CD4-positive, alpha-beta memory T cell (primary cell): ENCODE measurements around the gene AVL9. TPM values are rescaled to one million over a fixed set of nuclear protein-coding genes. Genes with fewer than 3 reads are reported as not detected.

Experiments
- CTCF ChIA-PET: fragments of 350-600 bp; sonication (Branson Sonifier 250); formaldehyde crosslinking; loops from one replicate; lab custom pipeline; 2021; ENCODE audit warnings: inconsistent platforms; ENCODE audit not compliant: partially characterized antibody; lab: Charles Lee
- POLR2A ChIA-PET: fragments of 350-600 bp; sonication (Branson Sonifier 250); formaldehyde crosslinking; loops from one replicate; lab custom pipeline; 2021; ENCODE audit not compliant: partially characterized antibody; lab: Charles Lee
- DNase-seq, 5 donors: peaks; one replicate each; pipeline versions ENCODE4 v3.0.0 to v3.0.0-alpha.2; 2020 to 2022; ENCODE audit warnings: mixed read lengths in 1 of 5
- H3K27ac ChIP-seq: one replicate; pipeline ENCODE4 v1.7.0; 2013; ENCODE audit warnings: low read depth, low read length
- H3K27me3 ChIP-seq: 2 replicates; pipeline ENCODE4 v1.7.0; 2013; ENCODE audit warnings: mild to moderate bottlenecking, low read length, moderate library complexity; ENCODE audit not compliant: insufficient read depth
- H3K36me3 ChIP-seq: 2 replicates; pipeline ENCODE4 v1.7.0; 2013; ENCODE audit warnings: mild to moderate bottlenecking, low read length, moderate library complexity; ENCODE audit not compliant: insufficient read depth
- H3K4me1 ChIP-seq: 2 replicates; pipeline ENCODE4 v1.7.0; 2013; ENCODE audit warnings: mild to moderate bottlenecking, low read length, moderate library complexity; ENCODE audit not compliant: insufficient read depth
- H3K4me3 ChIP-seq, 2 donors: one replicate each; pipeline ENCODE4 v1.7.0; 2013; ENCODE audit warnings: low read length in 2 of 2, mild to moderate bottlenecking in 1 of 2
- H3K9me3 ChIP-seq, 2 donors: one replicate each; pipeline ENCODE4 v1.7.0; 2013; ENCODE audit warnings: low read length in 2 of 2, control low read depth in 1 of 2; ENCODE audit not compliant: control insufficient read depth in 1 of 2
- H3K27ac Mint-ChIP-seq, 7 donors: one replicate each; pipeline ENCODE4 v1.8.0; 2020 to 2021; ENCODE audit warnings: mixed read lengths in 7 of 7, mild to moderate bottlenecking in 6 of 7, inconsistent platforms in 3 of 7, moderate library complexity in 3 of 7
- H3K27me3 Mint-ChIP-seq, 2 donors: one replicate each; pipeline ENCODE4 v1.8.0; 2020 to 2021; ENCODE audit warnings: mixed read lengths in 2 of 2
- H3K36me3 Mint-ChIP-seq, 2 donors: one replicate each; pipeline ENCODE4 v1.8.0; 2020 to 2021; ENCODE audit warnings: mixed read lengths in 2 of 2, inconsistent platforms in 1 of 2, mild to moderate bottlenecking in 1 of 2
- H3K4me1 Mint-ChIP-seq, 4 donors: one replicate each; pipeline ENCODE4 v1.8.0; 2020 to 2021; ENCODE audit warnings: mixed read lengths in 4 of 4, mild to moderate bottlenecking in 1 of 4
- H3K4me3 Mint-ChIP-seq, 8 donors: one replicate each; pipeline ENCODE4 v1.8.0; 2020 to 2021; ENCODE audit warnings: mixed read lengths in 8 of 8, mild to moderate bottlenecking in 7 of 8, moderate library complexity in 6 of 8, inconsistent platforms in 3 of 8
- H3K9me3 Mint-ChIP-seq, 8 donors: one replicate each; pipeline ENCODE4 v1.8.0; 2020 to 2021; ENCODE audit warnings: mixed read lengths in 8 of 8, mild to moderate bottlenecking in 5 of 8, inconsistent platforms in 3 of 8, moderate library complexity in 1 of 8
- intact Hi-C: fragments of 100-400 bp; cut with micrococcal nuclease; formaldehyde crosslinking; loops from one replicate; pipeline ENCODE4 v1.15.1; 2023
- polyA plus RNA-seq, 2 donors: library from polyadenylated mRNA; unstranded; fragments of 300-500 nt; fragmentation: Illumina TruSeq; gene quantifications; one replicate each; pipeline ENCODE4 v1.2.3, GENCODE V29; 2021
- total RNA-seq, 2 experiments: library from RNA; stranded (reverse); gene quantifications; one replicate each; pipeline ENCODE4 v1.2.3, GENCODE V29; 2021

The AVL9 gene
- total and polyA plus RNA-seq, 4 experiments from 2014 or later = 9.0 to 40.6 (median 26.4) TPM

DNA sequence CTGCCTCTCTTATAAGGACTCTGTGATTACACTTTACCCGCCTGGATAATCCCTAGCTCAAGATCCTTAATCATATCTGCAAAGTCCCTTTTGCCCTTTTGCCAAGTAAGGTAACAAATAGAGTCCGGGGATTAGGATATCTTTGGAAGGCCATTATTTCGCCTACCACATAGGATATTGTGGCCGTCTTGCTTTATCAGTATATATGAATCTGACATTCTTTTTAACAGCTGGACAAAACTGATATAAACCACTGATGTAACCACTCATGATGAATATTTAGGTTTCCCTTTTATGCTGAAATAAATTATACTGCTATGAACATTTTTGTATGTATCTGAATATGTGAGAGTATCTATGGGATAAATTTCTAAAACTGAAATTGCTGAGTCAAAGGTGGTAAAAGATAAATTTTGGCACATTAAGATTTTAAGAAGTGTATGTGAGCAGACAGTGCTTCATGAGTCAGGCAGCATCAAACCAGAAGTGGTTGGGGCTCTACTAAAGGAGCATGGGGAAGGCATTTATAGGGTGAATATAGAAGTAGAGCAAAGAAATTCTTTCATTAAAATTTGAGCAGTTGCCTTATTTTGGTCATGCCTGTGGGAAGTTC, 44.7 kb downstream of the AVL9 start:
- Mint-ChIP-seq H3K27ac (peak overlapping the region in 5 of 7 donors; percentile 20 to 58 (median 48)), H3K9me3 (no peaks in the 10 kb centered on the region), H3K4me1 (peaks cover 19 to 52% (median 26%) of the 10 kb centered on the region in 4 donors), H3K36me3 (peaks cover 18 to 25% of the 10 kb centered on the region in 2 donors), H3K27me3 (no peaks in the 10 kb centered on the region), H3K4me3 (no peak overlapping the region)
- H3K4me3 ChIP-seq = no peak overlapping the region
- H3K27ac ChIP-seq = no peak overlapping the region
- intact Hi-C loops = no loop called here
- ChIA-PET POLR2A (no interaction called here), CTCF (no interaction called here)
- H3K36me3 ChIP-seq = peaks cover 16% of the 10 kb centered on the region
- DNase-seq = no peak
- no peaks in the 10 kb centered on the region for H3K4me1 ChIP-seq
- H3K27me3 ChIP-seq = no peaks in the 10 kb centered on the region
- H3K9me3 ChIP-seq = no peaks in the 10 kb centered on the region

DNA sequence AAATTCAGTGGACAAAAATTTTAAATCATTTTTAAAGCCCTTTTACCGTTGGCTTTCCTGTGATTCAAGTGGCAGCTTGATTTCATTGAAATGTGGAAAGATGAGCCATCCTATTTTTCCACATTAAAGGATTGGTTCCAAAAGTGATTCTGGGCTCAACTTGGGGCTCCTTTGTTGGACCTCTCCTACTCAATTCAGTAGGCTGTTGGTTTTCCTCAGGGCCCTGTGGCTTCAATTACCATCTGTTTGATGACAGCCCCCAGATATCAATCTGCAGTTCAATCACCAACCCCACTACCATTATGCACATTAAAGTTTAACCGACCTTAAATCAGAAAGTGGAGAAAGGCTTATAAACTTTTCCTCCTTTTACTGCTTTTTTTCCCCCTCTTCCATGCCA, 47.3 kb downstream of the AVL9 start:
- no peaks in the 10 kb centered on the region for H3K27me3 ChIP-seq
- H3K4me3 ChIP-seq = no peak overlapping the region
- Mint-ChIP-seq H3K36me3 (peaks cover 35 to 38% of the 10 kb centered on the region in 2 donors), H3K4me1 (peaks cover 11 to 36% (median 17%) of the 10 kb centered on the region in 4 donors), H3K9me3 (no peaks in the 10 kb centered on the region), H3K27ac (peak overlapping the region in 1 of 7 donors; percentile 43), H3K4me3 (no peak overlapping the region), H3K27me3 (no peaks in the 10 kb centered on the region)
- DNase-seq = no peak
- H3K4me1 ChIP-seq = no peaks in the 10 kb centered on the region
- no peak overlapping the region for H3K27ac ChIP-seq
- CTCF ChIA-PET = no interaction called here
- no peaks in the 10 kb centered on the region for H3K9me3 ChIP-seq
- intact Hi-C loops = no loop called here
- POLR2A ChIA-PET = interaction anchor here (0.6 kb wide), 1 partner anchor 521 kb away, joined by 3 read pairs; no protein-coding TSS in a partner anchor
- H3K36me3 ChIP-seq = peaks cover 16% of the 10 kb centered on the region

- Histone ChIP-seq H3K4me1 (no peaks in the 10 kb centered on the region), H3K9me3 (no peaks in the 10 kb centered on the region), H3K27me3 (no peaks in the 10 kb centered on the region), H3K4me3 (no peak overlapping the region), H3K36me3 (peaks cover 20% of the 10 kb centered on the region), H3K27ac (no peak overlapping the region)
- peaks cover 7 to 18% (median 12%) of the 10 kb centered on the region in 4 donors for H3K4me1 Mint-ChIP-seq
- H3K27me3 Mint-ChIP-seq = no peaks in the 10 kb centered on the region
- no peak for DNase-seq
- H3K4me3 Mint-ChIP-seq = no peak overlapping the region
- H3K9me3 Mint-ChIP-seq = no peaks in the 10 kb centered on the region
- H3K27ac Mint-ChIP-seq = peak overlapping the region in 1 of 7 donors; percentile 41
- H3K36me3 Mint-ChIP-seq = peaks cover 41 to 56% of the 10 kb centered on the region in 2 donors
- CTCF ChIA-PET = no interaction called here
- intact Hi-C loops = no loop called here
- POLR2A ChIA-PET = no interaction called here
Observed at GRCh38 chr7:32559480-32559879, 64.2 kb downstream of the AVL9 start.

GRCh38 chr7:32560075-32560474, 64.8 kb downstream of the AVL9 start:
- H3K9me3 Mint-ChIP-seq = no peaks in the 10 kb centered on the region
- ChIA-PET POLR2A (interaction anchor here (0.7 kb wide), 1 partner anchor 69 kb away, joined by 3 read pairs; no protein-coding TSS in a partner anchor), CTCF (no interaction called here)
- H3K4me1 Mint-ChIP-seq = peaks cover 7 to 18% (median 12%) of the 10 kb centered on the region in 4 donors
- H3K4me1 ChIP-seq = no peaks in the 10 kb centered on the region
- H3K36me3 Mint-ChIP-seq = peaks cover 36 to 57% of the 10 kb centered on the region in 2 donors
- peaks cover 18% of the 10 kb centered on the region for H3K36me3 ChIP-seq
- H3K4me3 ChIP-seq = no peak overlapping the region
- H3K27ac ChIP-seq = no peak overlapping the region
- H3K27ac Mint-ChIP-seq = peak overlapping the region in 3 of 7 donors; percentile 48 to 76 (median 68)
- DNase-seq = no peak
- H3K27me3 ChIP-seq = no peaks in the 10 kb centered on the region
- H3K27me3 Mint-ChIP-seq = no peaks in the 10 kb centered on the region
- intact Hi-C loops = no loop called here
- H3K4me3 Mint-ChIP-seq = no peak overlapping the region
- H3K9me3 ChIP-seq = no peaks in the 10 kb centered on the region

- peaks cover 36 to 53% of the 10 kb centered on the region in 2 donors for H3K36me3 Mint-ChIP-seq
- H3K4me1 ChIP-seq = no peaks in the 10 kb centered on the region
- POLR2A ChIA-PET = no interaction called here
- no peaks in the 10 kb centered on the region for H3K9me3 Mint-ChIP-seq
- H3K36me3 ChIP-seq = peaks cover 13% of the 10 kb centered on the region
- no peak overlapping the region for H3K4me3 Mint-ChIP-seq
- H3K27ac Mint-ChIP-seq = peak overlapping the region in 5 of 7 donors; percentile 24 to 62 (median 53)
- H3K27ac ChIP-seq = no peak overlapping the region
- CTCF ChIA-PET = no interaction called here
- H3K4me1 Mint-ChIP-seq = peaks cover 7 to 18% (median 12%) of the 10 kb centered on the region in 4 donors
- H3K27me3 Mint-ChIP-seq = no peaks in the 10 kb centered on the region
- H3K27me3 ChIP-seq = no peaks in the 10 kb centered on the region
- DNase-seq = no peak
- H3K4me3 ChIP-seq = no peak overlapping the region
- no peaks in the 10 kb centered on the region for H3K9me3 ChIP-seq
- intact Hi-C loops = no loop called here
Observed at GRCh38 chr7:32561613-32562012, 66.3 kb downstream of the AVL9 start.

DNA sequence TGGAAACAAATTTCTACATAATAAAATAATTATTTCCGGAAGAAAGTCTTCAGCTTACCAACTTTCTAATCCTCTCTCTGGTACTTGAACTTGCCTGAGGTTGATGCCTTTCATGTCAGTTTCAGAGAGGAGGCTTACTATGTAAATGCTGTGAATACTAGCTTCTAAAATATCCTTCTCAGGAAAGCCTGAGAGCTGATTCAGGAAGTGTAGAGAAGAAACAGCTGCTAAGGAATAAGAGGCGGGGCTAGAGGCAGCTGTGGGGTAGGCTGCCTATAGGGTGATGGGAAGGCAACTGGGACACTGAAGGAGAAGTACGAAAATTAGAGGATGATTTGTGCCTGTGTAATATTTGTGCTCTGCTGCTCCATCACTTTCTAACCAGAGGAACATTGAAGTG, 69.3 kb downstream of the AVL9 start:
- H3K9me3 Mint-ChIP-seq = no peaks in the 10 kb centered on the region
- no peaks in the 10 kb centered on the region for H3K9me3 ChIP-seq
- H3K4me1 ChIP-seq = no peaks in the 10 kb centered on the region
- no peaks in the 10 kb centered on the region for H3K27me3 Mint-ChIP-seq
- H3K4me1 Mint-ChIP-seq = peaks cover 7 to 18% (median 12%) of the 10 kb centered on the region in 4 donors
- peaks cover 5% of the 10 kb centered on the region for H3K36me3 ChIP-seq
- no peak for DNase-seq
- H3K27ac Mint-ChIP-seq = peak overlapping the region in 2 of 7 donors; percentile 19 to 65
- peaks cover 20 to 39% of the 10 kb centered on the region in 2 donors for H3K36me3 Mint-ChIP-seq
- no peak overlapping the region for H3K4me3 ChIP-seq
- no peak overlapping the region for H3K27ac ChIP-seq
- CTCF ChIA-PET = interaction anchor here (0.9 kb wide), 1 partner anchor 12 kb away, joined by 3 read pairs; no protein-coding TSS in a partner anchor
- intact Hi-C loops = no loop called here
- H3K27me3 ChIP-seq = no peaks in the 10 kb centered on the region
- no peak overlapping the region for H3K4me3 Mint-ChIP-seq
- POLR2A ChIA-PET = interaction anchor here (1.2 kb wide), 1 partner anchor 69 kb away, joined by 4 read pairs; the partner anchor contains the start of gene AVL9

DNA sequence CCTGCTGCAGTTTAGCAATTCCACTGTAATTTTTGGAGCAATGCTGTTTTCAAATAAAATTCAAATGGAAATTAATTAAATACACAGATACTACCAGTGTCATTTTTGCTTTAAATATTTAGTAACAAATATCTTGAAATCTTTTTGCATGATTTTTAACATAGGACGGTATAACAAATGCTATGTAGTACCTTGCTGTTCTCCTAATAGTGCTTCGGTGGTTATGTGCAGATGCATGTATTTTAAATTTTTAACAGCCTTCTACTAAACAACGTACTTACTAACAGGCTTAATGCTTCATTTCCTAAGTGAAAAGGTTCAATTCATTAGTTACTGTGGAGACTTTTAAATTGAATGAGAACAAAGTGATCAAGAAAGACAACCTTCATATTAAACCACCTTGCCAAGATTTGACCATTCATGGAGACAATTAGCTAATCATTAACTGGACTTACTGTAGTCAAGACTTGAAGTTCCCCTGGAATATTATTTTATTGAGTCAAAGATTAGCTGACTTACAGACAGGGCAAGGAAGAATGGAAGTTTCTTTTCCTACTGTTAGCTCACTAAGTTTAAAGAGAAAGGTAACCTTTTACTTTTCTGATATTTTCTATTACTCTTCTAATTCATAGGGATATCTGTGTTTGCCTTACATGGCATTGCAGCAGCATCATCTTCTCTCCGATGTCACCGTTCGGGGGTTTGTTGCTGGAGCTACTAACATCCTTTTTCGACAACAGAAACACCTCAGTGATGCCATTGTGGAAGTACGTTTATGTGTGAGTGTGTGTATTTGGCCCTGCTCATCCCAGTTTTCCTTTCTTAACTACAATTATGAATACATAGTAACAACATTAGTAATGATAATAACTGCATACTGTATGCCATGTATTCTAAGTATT, 74.3 kb downstream of the AVL9 start:
- no peak for DNase-seq
- Mint-ChIP-seq H3K36me3 (peaks cover 18 to 38% of the 10 kb centered on the region in 2 donors), H3K9me3 (no peaks in the 10 kb centered on the region), H3K27me3 (no peaks in the 10 kb centered on the region), H3K4me1 (no peaks in the 10 kb centered on the region), H3K4me3 (no peak overlapping the region), H3K27ac (peak overlapping the region in 2 of 7 donors; percentile 7 to 59)
- no peaks in the 10 kb centered on the region for H3K9me3 ChIP-seq
- H3K4me3 ChIP-seq = no peak overlapping the region
- peaks cover 24% of the 10 kb centered on the region for H3K36me3 ChIP-seq
- POLR2A ChIA-PET = no interaction called here
- CTCF ChIA-PET = interaction anchor here (1.0 kb wide), 1 partner anchor 74 kb away, joined by 3 read pairs; the partner anchor contains the start of gene AVL9
- intact Hi-C loops = no loop called here
- no peak overlapping the region for H3K27ac ChIP-seq
- no peaks in the 10 kb centered on the region for H3K27me3 ChIP-seq
- no peaks in the 10 kb centered on the region for H3K4me1 ChIP-seq
